ENCODE data around the gene PTPN3.
A peak's percentile ranks its signal among the peaks of the same experiment; 100 is the strongest.

Gene PTPN3

GRCh38 chr9:109476642-109477257, 21.4 kb downstream of the PTPN3 start:
- no peak for DNase-seq (ENCODE audit: low read depth in 2 of 2)

- DNase-seq (ENCODE audit: low read depth in 2 of 2), result no peak
Measured at GRCh38 chr9:109475526-109475925, 22.6 kb downstream of the PTPN3 start.

GRCh38 chr9:109474944-109475343, 23.2 kb downstream of the PTPN3 start:
- no peak for DNase-seq (ENCODE audit: low read depth in 2 of 2)

- no peak for DNase-seq (ENCODE audit: low read depth in 2 of 2)
Measured at GRCh38 chr9:109474170-109474569, 23.9 kb downstream of the PTPN3 start.

- DNase-seq (ENCODE audit: low read depth in 2 of 2), result no peak
Measured at GRCh38 chr9:109473329-109473728, 24.8 kb downstream of the PTPN3 start.

- DNase-seq (ENCODE audit: low read depth in 2 of 2), result no peak
Measured at GRCh38 chr9:109471475-109472393, 26.4 kb downstream of the PTPN3 start.

- DNase-seq (ENCODE audit: low read depth in 2 of 2), result peak in 1 of 2 donors; percentile 5
Measured at GRCh38 chr9:109469646-109470358, 28.3 kb downstream of the PTPN3 start.

GRCh38 chr9:109468927-109469326, 29.2 kb downstream of the PTPN3 start:
- DNase-seq (ENCODE audit: low read depth in 2 of 2), result no peak

GRCh38 chr9:109467936-109468335, 30.2 kb downstream of the PTPN3 start:
- DNase-seq (ENCODE audit: low read depth in 2 of 2), result no peak

- DNase-seq (ENCODE audit: low read depth in 2 of 2), result no peak
Measured at GRCh38 chr9:109466623-109467590, 31.2 kb downstream of the PTPN3 start.

GRCh38 chr9:109463924-109464625, 34.0 kb downstream of the PTPN3 start:
- no peak for DNase-seq (ENCODE audit: low read depth in 2 of 2)

- no peak for DNase-seq (ENCODE audit: low read depth in 2 of 2)
Measured at GRCh38 chr9:109460576-109460975, 37.5 kb downstream of the PTPN3 start.

GRCh38 chr9:109459423-109459822, 38.7 kb downstream of the PTPN3 start:
- DNase-seq (ENCODE audit: low read depth in 2 of 2), result no peak

GRCh38 chr9:109458453-109459211, 39.5 kb downstream of the PTPN3 start:
- DNase-seq (ENCODE audit: low read depth in 2 of 2), result no peak

- DNase-seq (ENCODE audit: low read depth in 2 of 2), result no peak
Measured at GRCh38 chr9:109456811-109457210, 41.3 kb downstream of the PTPN3 start.

GRCh38 chr9:109455861-109456260, 42.2 kb downstream of the PTPN3 start:
- no peak for DNase-seq (ENCODE audit: low read depth in 2 of 2)

GRCh38 chr9:109455391-109455790, 42.7 kb downstream of the PTPN3 start:
- no peak for DNase-seq (ENCODE audit: low read depth in 2 of 2)

- DNase-seq (ENCODE audit: low read depth in 2 of 2), result no peak
Measured at GRCh38 chr9:109454601-109455155, 43.4 kb downstream of the PTPN3 start.

- no peak for DNase-seq (ENCODE audit: low read depth in 2 of 2)
Measured at GRCh38 chr9:109454041-109454440, 44.1 kb downstream of the PTPN3 start.
